LNCAP (cell line): Measurements from ENCODE around the gene MYO15A.

ENCODE experiments used
- TF ChIP-seq, protein P1 (sequence below): fragments of 450-650 bp; IDR thresholded peaks from 2 replicates; pipeline ENCODE4 v1.5.1; 2017; ENCODE audit warnings: mild to moderate bottlenecking

MYO15A gene

DNA sequence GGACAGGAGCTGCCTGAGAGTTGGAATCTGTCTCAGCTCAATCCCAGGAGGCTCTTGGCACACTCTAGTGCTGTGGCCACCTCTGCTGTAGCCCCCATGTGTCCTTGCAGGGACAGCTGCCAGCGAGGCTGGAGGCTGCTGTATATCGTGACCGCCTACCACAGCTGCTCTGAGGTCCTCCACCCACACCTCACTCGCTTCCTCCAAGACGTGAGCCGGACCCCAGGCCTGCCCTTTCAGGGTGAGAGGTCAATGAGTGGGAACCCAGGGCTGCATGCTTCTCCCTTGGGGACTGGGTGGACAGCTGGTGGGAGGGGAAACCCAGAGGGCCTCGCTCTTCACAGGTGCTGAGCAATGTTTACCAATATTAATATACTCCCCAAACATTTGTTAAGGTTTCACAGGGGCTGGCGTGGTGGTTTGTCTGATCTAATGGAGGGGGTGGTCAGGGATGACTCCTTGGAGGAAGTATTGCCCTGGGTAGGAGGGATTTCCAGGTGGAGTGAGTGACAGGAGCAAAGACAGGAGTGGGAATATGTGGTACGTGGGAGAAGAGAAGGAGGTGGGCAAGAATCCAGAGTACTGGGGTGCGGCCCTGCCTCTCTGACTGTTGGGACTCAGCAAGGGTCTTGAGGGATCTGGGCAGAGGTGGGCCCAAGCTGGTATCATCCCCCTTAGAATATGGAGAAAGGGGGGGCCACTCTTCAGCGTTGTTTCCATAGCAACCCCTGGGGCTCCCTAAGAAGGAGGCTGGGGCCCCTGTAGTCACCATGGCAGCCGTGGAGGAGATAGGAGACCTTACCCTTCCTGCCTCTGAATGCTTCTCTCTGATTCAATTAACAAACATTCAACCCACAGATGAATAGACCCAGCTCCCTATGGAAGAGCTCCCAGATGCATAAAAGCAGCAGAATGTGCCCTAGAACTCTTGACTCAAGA lies 52.9 kb downstream of the MYO15A start:
- TF ChIP-seq, protein P1, sequence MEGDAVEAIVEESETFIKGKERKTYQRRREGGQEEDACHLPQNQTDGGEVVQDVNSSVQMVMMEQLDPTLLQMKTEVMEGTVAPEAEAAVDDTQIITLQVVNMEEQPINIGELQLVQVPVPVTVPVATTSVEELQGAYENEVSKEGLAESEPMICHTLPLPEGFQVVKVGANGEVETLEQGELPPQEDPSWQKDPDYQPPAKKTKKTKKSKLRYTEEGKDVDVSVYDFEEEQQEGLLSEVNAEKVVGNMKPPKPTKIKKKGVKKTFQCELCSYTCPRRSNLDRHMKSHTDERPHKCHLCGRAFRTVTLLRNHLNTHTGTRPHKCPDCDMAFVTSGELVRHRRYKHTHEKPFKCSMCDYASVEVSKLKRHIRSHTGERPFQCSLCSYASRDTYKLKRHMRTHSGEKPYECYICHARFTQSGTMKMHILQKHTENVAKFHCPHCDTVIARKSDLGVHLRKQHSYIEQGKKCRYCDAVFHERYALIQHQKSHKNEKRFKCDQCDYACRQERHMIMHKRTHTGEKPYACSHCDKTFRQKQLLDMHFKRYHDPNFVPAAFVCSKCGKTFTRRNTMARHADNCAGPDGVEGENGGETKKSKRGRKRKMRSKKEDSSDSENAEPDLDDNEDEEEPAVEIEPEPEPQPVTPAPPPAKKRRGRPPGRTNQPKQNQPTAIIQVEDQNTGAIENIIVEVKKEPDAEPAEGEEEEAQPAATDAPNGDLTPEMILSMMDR: no peak

DNA sequence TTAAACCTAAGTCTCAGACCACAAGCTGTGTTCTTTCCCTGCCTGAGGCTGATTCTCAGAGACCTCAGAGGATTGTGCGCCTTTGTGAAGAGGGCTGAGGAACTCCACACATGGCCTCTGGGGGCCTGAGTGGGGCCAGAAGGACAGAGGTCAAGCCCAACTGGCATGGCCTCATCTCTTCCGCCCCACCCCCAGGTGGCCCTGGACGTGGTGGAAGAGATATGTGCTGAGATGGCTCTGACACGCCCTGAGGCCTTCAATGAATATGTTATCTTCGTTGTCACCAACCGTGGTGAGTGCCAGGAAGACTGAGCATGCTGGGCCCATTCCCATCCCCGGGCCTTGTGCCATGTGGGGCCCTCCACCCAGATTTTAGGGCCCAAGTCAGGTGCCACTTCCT lies 55.0 kb downstream of the MYO15A start:
- TF ChIP-seq, protein P1: no peak

DNA sequence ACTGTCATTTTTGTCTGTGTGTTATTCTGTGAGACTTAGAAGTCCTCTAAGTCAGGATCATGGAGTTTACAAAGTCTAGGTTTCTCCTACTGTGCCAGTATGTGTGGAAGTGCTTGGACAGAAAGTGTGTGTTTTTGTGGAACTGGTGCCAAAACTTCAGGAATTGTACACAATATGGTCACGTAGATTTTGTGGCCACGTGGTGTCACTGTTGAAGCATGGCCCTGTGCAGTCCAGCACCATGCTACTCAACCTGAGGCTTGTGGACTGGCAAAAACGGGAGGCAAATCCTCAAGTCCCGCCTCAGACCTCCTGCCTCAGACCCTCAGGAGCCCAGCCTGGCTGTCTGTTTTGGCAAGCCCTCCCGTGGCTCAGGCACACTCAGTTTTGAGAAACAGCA lies 58.3 kb downstream of the MYO15A start:
- TF ChIP-seq, protein P1: peak; percentile 52; the same call in 1 of the 2 replicates

DNA sequence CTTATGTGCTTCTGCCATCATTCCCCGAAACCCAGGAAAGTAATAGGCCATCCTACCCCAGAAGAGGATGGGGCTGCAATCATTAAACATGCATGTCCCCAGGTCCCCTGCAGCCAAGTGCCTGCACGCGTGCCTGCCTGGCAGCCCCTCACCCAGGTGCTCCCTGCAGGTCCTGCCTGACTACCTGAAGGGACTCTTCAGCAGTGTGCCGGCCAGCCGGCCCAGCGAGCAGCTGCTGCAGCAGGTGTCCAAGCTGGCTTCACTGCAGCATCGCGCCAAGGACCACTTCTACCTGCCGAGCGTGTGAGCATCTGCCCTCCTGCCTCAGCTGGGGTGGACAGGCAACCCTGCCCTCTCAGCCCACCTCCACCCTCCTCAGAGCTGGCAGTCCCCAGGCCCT lies 58.9 kb downstream of the MYO15A start:
- TF ChIP-seq, protein P1: no peak

DNA sequence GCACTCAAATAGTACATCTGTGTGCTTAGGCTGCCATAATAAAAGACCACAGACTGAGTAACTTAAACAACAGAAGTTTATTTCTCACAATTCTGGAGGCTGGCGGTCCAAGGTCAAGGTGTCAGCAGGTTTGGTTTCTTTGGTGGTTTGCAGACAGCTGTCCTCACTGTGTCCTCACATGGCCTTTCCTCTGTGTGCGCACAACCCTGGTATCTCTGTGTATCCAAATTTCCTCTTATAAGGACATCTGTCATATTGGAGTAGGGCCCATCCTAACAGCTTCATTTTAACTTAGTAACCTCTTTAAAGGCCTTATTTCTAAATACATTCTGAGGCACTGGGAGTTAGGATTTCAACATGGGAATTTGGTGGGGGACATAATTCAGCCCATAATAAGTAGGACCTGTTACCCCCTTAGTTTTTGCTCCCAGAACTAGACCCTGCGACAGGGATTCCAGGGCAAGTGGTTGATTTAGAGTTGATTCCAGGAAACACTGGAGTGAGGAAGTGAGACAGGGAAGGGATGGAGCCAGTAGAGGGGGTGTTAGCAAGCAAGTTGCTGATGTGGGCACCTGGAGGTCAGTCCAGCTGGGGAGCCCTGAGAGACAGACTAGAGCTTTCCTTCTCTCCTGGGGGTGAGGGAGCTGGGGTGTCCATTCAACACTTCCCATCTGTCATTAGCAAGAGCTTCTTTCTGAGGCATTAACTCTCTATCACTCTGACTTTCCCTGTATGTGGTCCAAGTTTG lies 64.1 kb downstream of the MYO15A start:
- TF ChIP-seq, protein P1: no peak

DNA sequence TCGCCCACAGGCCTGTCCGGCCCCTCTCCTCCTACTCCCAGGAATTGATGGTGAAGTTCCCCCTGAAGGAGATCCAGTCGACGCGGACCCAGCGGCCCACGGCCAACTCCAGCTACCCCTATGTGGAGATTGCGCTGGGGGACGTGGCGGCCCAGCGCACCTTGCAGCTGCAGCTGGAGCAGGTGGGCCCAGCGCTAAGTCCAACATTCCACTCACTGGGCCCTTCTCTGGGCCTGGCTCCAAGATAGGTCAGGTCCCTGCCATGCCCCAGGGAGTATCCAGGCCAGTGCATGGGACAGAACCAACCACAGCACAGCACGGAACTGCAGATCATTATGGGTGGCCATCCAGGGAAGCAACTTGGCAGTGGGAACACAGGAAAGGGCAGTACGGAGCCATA lies 65.2 kb downstream of the MYO15A start:
- TF ChIP-seq, protein P1: no peak

DNA sequence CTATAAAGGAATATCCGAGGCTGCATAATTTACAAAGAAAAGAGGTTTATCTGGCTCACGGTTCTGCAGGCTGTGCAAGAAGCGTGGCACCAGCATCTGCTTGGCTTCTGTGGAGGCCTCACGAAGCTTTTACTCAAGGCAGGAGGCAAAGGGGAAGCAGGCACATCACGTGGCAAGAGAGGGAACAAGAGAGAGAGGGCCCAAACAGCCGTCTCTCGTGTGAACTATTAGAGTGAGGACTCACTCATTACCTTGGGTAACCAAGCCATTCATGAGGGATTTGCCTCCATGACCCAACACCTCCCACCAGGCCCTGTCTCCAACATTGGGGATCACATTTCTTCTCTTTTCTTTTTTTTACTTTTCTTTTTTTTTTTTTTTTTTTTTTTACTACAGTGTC lies 67.6 kb downstream of the MYO15A start:
- TF ChIP-seq, protein P1: no peak
